A549 treated with Mapracorat at 1 μM for 4 hours (cell line): ENCODE measurements around the gene PLEK2. TPM values are rescaled to one million over a fixed set of nuclear protein-coding genes. Genes with fewer than 3 reads are reported as not detected.

ENCODE experiments used
- total RNA-seq: library from RNA; stranded (reverse); fragments of 200-300 nt; extraction: Qiagen RNA extraction; gene quantifications from 5 replicates; pipeline ENCODE4 v1.2.3, GENCODE V29; 2022

PLEK2 gene, protein sequence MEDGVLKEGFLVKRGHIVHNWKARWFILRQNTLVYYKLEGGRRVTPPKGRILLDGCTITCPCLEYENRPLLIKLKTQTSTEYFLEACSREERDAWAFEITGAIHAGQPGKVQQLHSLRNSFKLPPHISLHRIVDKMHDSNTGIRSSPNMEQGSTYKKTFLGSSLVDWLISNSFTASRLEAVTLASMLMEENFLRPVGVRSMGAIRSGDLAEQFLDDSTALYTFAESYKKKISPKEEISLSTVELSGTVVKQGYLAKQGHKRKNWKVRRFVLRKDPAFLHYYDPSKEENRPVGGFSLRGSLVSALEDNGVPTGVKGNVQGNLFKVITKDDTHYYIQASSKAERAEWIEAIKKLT
- 16.7 to 21.8 TPM (median 18.4 TPM) in 5 replicates for total RNA-seq

DNA sequence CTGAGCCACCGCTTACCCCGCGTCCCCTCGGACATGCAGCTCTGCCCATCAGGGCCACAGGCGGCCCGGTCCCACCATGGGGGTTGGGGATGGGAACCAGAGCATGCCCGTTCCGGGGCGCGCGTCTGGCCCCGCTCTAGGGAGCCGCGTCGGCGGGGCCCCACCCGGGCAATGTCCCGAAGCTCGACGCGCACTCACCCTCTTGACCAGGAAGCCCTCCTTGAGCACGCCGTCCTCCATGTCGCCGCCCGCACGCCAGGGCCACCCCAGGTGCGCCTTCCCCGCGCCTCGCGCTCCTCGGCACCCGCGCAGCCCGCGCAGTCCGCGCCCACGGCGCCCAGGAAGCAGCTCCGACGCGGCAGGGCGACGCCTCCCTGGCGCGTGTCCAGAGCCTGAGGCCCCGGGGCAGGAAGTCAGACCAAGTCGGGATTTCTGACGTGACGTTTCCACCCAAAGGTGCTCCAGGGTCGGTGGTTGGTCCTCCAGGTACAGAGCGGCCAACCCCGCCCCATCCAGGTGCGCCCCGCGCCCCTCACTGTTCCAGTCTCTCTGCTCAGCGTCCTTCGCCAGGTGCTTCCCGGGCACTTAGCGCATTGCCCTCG lies at the start of gene PLEK2:
Gene PLEK2, minus strand, starts transcription at position 346 of the 602 bp plus-strand sequence. Its CDS starts 106 bp downstream, at position 240.

DNA sequence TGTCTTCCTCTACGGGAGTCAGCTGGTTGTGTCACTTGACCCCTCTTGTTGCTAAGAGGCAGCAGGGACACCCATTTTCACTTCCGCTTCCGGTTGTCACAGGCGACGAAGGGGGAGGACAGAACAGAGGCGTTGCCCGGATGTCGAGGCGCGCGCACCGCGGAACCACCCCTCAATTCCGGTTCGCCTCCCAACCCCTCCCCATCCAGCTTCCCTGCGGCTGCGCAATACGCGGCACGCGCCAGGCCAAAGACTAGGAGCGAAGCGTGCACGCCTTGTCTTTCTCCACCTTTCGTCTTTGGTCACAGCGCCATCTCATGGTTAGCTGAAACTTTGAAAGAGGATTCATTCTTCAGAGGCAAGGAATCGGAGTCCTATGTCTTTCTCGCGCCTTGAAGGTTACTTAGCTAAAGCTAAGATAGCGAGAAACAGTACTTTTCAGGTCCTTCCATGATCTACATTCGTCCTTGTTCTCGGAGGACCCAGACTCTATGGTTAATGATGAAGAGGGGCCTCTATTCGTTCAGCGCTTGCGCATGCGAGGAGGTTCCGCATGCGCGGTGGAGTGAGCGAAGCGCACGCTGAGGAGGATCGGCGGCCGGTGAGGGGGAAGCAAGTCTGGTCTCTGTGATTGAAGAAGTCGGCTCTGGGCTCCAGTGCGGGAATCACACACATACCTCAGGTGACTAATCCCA lies 52.0 kb downstream of the PLEK2 start, which contains the start of the genes ATP6V1D and EIF2S1:
Gene ATP6V1D, minus strand, starts transcription at position 30 of the 695 bp plus-strand sequence. CDS start 106 bp downstream, outside the sequence.
Gene EIF2S1, plus strand, starts transcription at position 554 of the 695 bp plus-strand sequence. CDS start 4,440 bp downstream, outside the sequence.

Other genes with a start within 250 kb of the PLEK2 start
- gene GARIN2, start 222.7 kb downstream of the PLEK2 start, total RNA-seq: 0.08 to 0.14 TPM (median 0.10 TPM) in 3 of 5 replicates, not detected in the others
- 13.7 to 16.0 TPM (median 15.5 TPM) in 5 replicates for gene PALS1, start 170.7 kb downstream of the PLEK2 start, total RNA-seq
- 68.6 to 102 TPM (median 73.4 TPM) in 5 replicates for gene ATP6V1D, start 52.4 kb downstream of the PLEK2 start, total RNA-seq
- 224 to 339 TPM (median 231 TPM) in 5 replicates for gene EIF2S1, start 51.8 kb downstream of the PLEK2 start, total RNA-seq
- 0.08 to 0.39 TPM (median 0.16 TPM) in 5 replicates for gene TMEM229B, start 76.6 kb upstream of the PLEK2 start, total RNA-seq
- 3.0 to 3.9 TPM (median 3.6 TPM) in 5 replicates for gene PLEKHH1, start 121.1 kb upstream of the PLEK2 start, total RNA-seq
- gene PIGH, start 188.1 kb upstream of the PLEK2 start, total RNA-seq: 14.5 to 22.5 TPM (median 18.1 TPM) in 5 replicates
- 1.6 to 2.3 TPM (median 2.2 TPM) in 5 replicates for gene ARG2, start 207.8 kb upstream of the PLEK2 start, total RNA-seq